GM23338 (cell line): ENCODE data around the gene CLDN6.

Experiments
- CREB1 ChIP-seq: fragments of 250-450 bp; sonication (Bioruptor Pico); IDR thresholded peaks from 2 replicates; pipeline ENCODE4 v1.5.0; 2020; ENCODE audit warnings: low read depth, mild to moderate bottlenecking, moderate library complexity
- CTCF ChIP-seq, 2 experiments: fragments of 200-600 bp in 1 of 2; sonication (generic) in 1 of 2; conservative IDR thresholded peaks; 2 replicates each; pipeline versions ENCODE4 v1.5.1 to v1.6.1; 2016 to 2017; ENCODE audit warnings: antibody characterized with exemption in 2 of 2, low read depth in 2 of 2, mild to moderate bottlenecking in 2 of 2, moderate library complexity in 1 of 2
- ETS1 ChIP-seq: IDR thresholded peaks from 2 replicates; pipeline ENCODE4 v1.6.1; 2016; ENCODE audit warnings: antibody characterized with exemption
- EZH2 ChIP-seq: fragments of 200-600 bp; sonication (generic); IDR thresholded peaks from one replicate; pipeline ENCODE4 v1.8.0; 2017; ENCODE audit warnings: antibody characterized with exemption, mild to moderate bottlenecking, low read depth; ENCODE audit not compliant: unreplicated experiment
- EZH2phosphoT487 ChIP-seq: fragments of 200-600 bp; sonication (generic); IDR thresholded peaks from one replicate; pipeline ENCODE4 v1.8.1; 2018; ENCODE audit warnings: antibody characterized with exemption; ENCODE audit not compliant: unreplicated experiment
- JUNB ChIP-seq: IDR thresholded peaks from one replicate; pipeline ENCODE4 v1.6.1; 2016; ENCODE audit warnings: antibody characterized with exemption; ENCODE audit not compliant: unreplicated experiment
- POLR2AphosphoS5 ChIP-seq: IDR thresholded peaks from 2 replicates; pipeline ENCODE4 v1.6.1; 2016; ENCODE audit warnings: antibody characterized with exemption, low read depth
- REST ChIP-seq: IDR thresholded peaks from one replicate; pipeline ENCODE4 v1.6.1; 2018; ENCODE audit warnings: antibody characterized with exemption; ENCODE audit not compliant: unreplicated experiment
- ZNF114 ChIP-seq: fragments of 250-450 bp; sonication (Bioruptor Pico); IDR thresholded peaks from 2 replicates; pipeline ENCODE4 v1.5.0; 2020; ENCODE audit warnings: mild to moderate bottlenecking, moderate library complexity

GRCh38 chr16:2977440-2977839 is 40.5 kb downstream of the CLDN6 start:
- no peak for TF ChIP-seq CTCF (conservative IDR thresholded peaks at IDR 0.05; ENCODE audit: low read depth in 2 of 2)
- TF ChIP-seq ZNF114 (CRISPR knock-in tag) = no peak
- TF ChIP-seq EZH2phosphoT487 = no peak
- no peak for TF ChIP-seq CREB1
- TF ChIP-seq REST = no peak
- TF ChIP-seq POLR2AphosphoS5 = no peak
- no peak for TF ChIP-seq JUNB
- no peak for TF ChIP-seq EZH2
- TF ChIP-seq ETS1 = no peak
